ENCODE measurements around the gene UGT1A8.

DNA sequence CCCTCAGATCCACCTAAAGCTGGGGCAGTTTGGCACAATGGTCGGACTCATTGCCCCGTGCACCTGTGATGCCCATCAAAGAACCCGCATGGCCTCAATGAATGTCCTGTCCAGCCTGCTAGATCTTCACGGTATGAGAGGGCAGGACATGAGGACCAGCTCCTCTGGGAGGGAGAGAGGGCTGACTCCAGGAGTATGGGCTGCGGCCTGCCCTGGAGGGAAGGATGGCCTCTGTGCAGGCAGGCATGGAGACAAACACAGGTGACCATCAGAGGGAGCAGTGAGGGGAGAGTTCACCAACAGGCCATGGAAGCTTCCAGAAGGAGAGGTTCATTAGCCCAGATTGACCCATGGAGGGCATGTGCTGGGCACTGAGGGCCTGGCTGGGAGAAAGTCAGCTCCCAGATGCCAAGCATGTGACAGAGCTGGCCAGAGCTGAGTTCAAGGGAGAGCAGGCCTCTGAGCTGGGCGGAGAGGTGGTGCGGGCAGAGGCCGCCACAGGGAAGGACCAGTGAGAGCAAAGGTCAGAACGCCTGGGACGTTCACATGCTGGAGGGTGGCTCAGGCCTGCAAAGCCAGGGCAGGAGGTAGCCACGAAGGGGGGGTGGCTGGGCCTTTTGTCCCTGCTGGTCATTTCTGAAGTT lies 200.7 kb downstream of the UGT1A8 start:
- TF ChIP-seq POLR2A (IDR thresholded peaks at IDR 0.05; ENCODE audit: low read depth), result no peak
- TF ChIP-seq, protein P1, sequence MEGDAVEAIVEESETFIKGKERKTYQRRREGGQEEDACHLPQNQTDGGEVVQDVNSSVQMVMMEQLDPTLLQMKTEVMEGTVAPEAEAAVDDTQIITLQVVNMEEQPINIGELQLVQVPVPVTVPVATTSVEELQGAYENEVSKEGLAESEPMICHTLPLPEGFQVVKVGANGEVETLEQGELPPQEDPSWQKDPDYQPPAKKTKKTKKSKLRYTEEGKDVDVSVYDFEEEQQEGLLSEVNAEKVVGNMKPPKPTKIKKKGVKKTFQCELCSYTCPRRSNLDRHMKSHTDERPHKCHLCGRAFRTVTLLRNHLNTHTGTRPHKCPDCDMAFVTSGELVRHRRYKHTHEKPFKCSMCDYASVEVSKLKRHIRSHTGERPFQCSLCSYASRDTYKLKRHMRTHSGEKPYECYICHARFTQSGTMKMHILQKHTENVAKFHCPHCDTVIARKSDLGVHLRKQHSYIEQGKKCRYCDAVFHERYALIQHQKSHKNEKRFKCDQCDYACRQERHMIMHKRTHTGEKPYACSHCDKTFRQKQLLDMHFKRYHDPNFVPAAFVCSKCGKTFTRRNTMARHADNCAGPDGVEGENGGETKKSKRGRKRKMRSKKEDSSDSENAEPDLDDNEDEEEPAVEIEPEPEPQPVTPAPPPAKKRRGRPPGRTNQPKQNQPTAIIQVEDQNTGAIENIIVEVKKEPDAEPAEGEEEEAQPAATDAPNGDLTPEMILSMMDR (IDR thresholded peaks at IDR 0.05), result no peak
- no peak for TF ChIP-seq EP300 (IDR thresholded peaks at IDR 0.05)
- TF ChIP-seq POLR2AphosphoS5 (IDR thresholded peaks at IDR 0.05), result no peak

Data from esophagus muscularis mucosa (tissue), 4 donors.